H9 (cell line): ENCODE measurements around the gene RNASE8. TPM values are rescaled to one million over a fixed set of nuclear protein-coding genes. Genes with fewer than 3 reads are reported as not detected.

Experiments
- DNase-seq: peaks from one replicate; pipeline ENCODE4 v3.0.0-alpha.2; 2017
- H2AFZ ChIP-seq: one replicate; pipeline ENCODE4 v1.6.1; 2013; ENCODE audit warnings: mild to moderate bottlenecking, low read length, control low read depth, moderate library complexity
- H2AK5ac ChIP-seq: 2 replicates; pipeline ENCODE4 v1.6.1; 2013; ENCODE audit warnings: low read length, control low read depth, mixed read lengths; ENCODE audit not compliant: insufficient read length
- H2BK120ac ChIP-seq: one replicate; pipeline ENCODE4 v1.6.1; 2013; ENCODE audit warnings: low read depth, mild to moderate bottlenecking, low read length, control low read depth, inconsistent platforms; ENCODE audit not compliant: poor library complexity, severe bottlenecking
- H2BK12ac ChIP-seq: 2 replicates; pipeline ENCODE4 v1.6.1; 2013; ENCODE audit warnings: low read length, control low read depth, mixed read lengths, low read depth; ENCODE audit not compliant: insufficient read length
- H2BK15ac ChIP-seq: 2 replicates; pipeline ENCODE4 v1.6.1; 2013; ENCODE audit warnings: low read depth, low read length, control low read depth
- H2BK20ac ChIP-seq: one replicate; pipeline ENCODE4 v1.6.1; 2013; ENCODE audit warnings: low read depth, mild to moderate bottlenecking, low read length, control low read depth, inconsistent platforms; ENCODE audit not compliant: poor library complexity, severe bottlenecking
- H2BK5ac ChIP-seq: 2 replicates; pipeline ENCODE4 v1.6.1; 2013; ENCODE audit warnings: low read length, control low read depth, mixed read lengths; ENCODE audit not compliant: insufficient read length
- H3K14ac ChIP-seq: 2 replicates; pipeline ENCODE4 v1.6.1; 2013; ENCODE audit warnings: low read length, control low read depth; ENCODE audit not compliant: insufficient read depth
- H3K18ac ChIP-seq: 2 replicates; pipeline ENCODE4 v1.6.1; 2013; ENCODE audit warnings: low read depth, mild to moderate bottlenecking, mixed read lengths, low read length, control low read depth; ENCODE audit not compliant: insufficient read length
- H3K23ac ChIP-seq: 2 replicates; pipeline ENCODE4 v1.6.1; 2013; ENCODE audit warnings: low read length, control low read depth, mixed read lengths, low read depth; ENCODE audit not compliant: insufficient read length
- H3K23me2 ChIP-seq: 2 replicates; pipeline ENCODE4 v1.6.1; 2013; ENCODE audit warnings: low read depth, mild to moderate bottlenecking, mixed read lengths, low read length, control low read depth; ENCODE audit not compliant: insufficient read length, poor library complexity, severe bottlenecking
- H3K27ac ChIP-seq: 2 replicates; pipeline ENCODE4 v1.5.1; 2013; ENCODE audit warnings: low read length, control low read depth, mixed read lengths, low read depth; ENCODE audit not compliant: insufficient read length
- H3K27me3 ChIP-seq: 2 replicates; pipeline ENCODE4 v1.6.1; 2013; ENCODE audit warnings: low read length, control low read depth, inconsistent platforms; ENCODE audit not compliant: insufficient read depth
- H3K4ac ChIP-seq: 2 replicates; pipeline ENCODE4 v1.6.1; 2013; ENCODE audit warnings: low read depth, mild to moderate bottlenecking, control low read depth, inconsistent platforms, low read length, moderate library complexity
- H3K4me1 ChIP-seq: 2 replicates; pipeline ENCODE4 v1.6.1; 2013; ENCODE audit warnings: low read length, control low read depth, inconsistent platforms; ENCODE audit not compliant: insufficient read depth
- H3K4me2 ChIP-seq: 2 replicates; pipeline ENCODE4 v1.6.1; 2013; ENCODE audit warnings: low read length, control low read depth, mixed read lengths; ENCODE audit not compliant: insufficient read length, insufficient read depth
- H3K56ac ChIP-seq: 2 replicates; pipeline ENCODE4 v1.6.1; 2013; ENCODE audit warnings: low read depth, mild to moderate bottlenecking, mixed read lengths, low read length, control low read depth; ENCODE audit not compliant: insufficient read length
- H3K79me1 ChIP-seq: 2 replicates; pipeline ENCODE4 v1.6.1; 2013; ENCODE audit warnings: low read depth, mild to moderate bottlenecking, moderate library complexity, low read length, control low read depth, inconsistent platforms; ENCODE audit not compliant: insufficient read depth, poor library complexity, severe bottlenecking
- H3K79me2 ChIP-seq: 2 replicates; pipeline ENCODE4 v1.6.1; 2013; ENCODE audit warnings: low read length, control low read depth, inconsistent platforms; ENCODE audit not compliant: insufficient read depth
- H3K9ac ChIP-seq: 2 replicates; pipeline ENCODE4 v1.6.1; 2013; ENCODE audit warnings: low read length, control low read depth, mixed read lengths; ENCODE audit not compliant: insufficient read length; ENCODE audit errors: extremely low read depth
- H3K9me3 ChIP-seq: one replicate; pipeline ENCODE4 v1.6.1; 2013; ENCODE audit warnings: low read depth, low read length, inconsistent platforms; ENCODE audit not compliant: control insufficient read depth
- H3T11ph ChIP-seq: one replicate; pipeline ENCODE4 v1.6.1; 2013; ENCODE audit warnings: mild to moderate bottlenecking, low read length, control low read depth, inconsistent platforms
- H4K20me1 ChIP-seq: one replicate; pipeline ENCODE4 v1.6.1; 2013; ENCODE audit not compliant: control insufficient read depth, insufficient read length, insufficient read depth
- H4K5ac ChIP-seq: 2 replicates; pipeline ENCODE4 v1.6.1; 2013; ENCODE audit warnings: low read depth, mild to moderate bottlenecking, mixed read lengths, low read length, control low read depth; ENCODE audit not compliant: insufficient read length
- H4K8ac ChIP-seq: replicated peaks from 2 replicates; pipeline ENCODE4 v1.6.1; 2013; ENCODE audit warnings: low read length, control low read depth, mixed read lengths, low read depth; ENCODE audit not compliant: insufficient read length
- H4K91ac ChIP-seq: 2 replicates; pipeline ENCODE4 v1.6.1; 2013; ENCODE audit warnings: low read depth, mild to moderate bottlenecking, moderate library complexity, mixed read lengths, low read length, control low read depth; ENCODE audit not compliant: insufficient read length
- H3K27ac Mint-ChIP-seq, 3 experiments: 2 replicates in 2 of 3; 3 replicates in 1 of 3; pipeline ENCODE4 v1.8.0; 2020 to 2021; ENCODE audit warnings: mixed read lengths in 3 of 3, mild to moderate bottlenecking in 1 of 3, moderate library complexity in 1 of 3
- H3K27me3 Mint-ChIP-seq: 2 replicates; pipeline ENCODE4 v1.8.0; 2021; ENCODE audit warnings: low read depth, mild to moderate bottlenecking, moderate library complexity, mixed read lengths
- H3K36me3 Mint-ChIP-seq, 3 experiments: 2 replicates in 2 of 3; 3 replicates in 1 of 3; pipeline ENCODE4 v1.8.0; 2020 to 2021; ENCODE audit warnings: low read depth in 3 of 3, mixed read lengths in 3 of 3; ENCODE audit not compliant: insufficient read depth in 1 of 3
- H3K4me1 Mint-ChIP-seq, 2 experiments: 2 replicates each; pipeline ENCODE4 v1.8.0; 2020; ENCODE audit warnings: mixed read lengths in 2 of 2
- H3K4me3 Mint-ChIP-seq, 2 experiments: 2 replicates in 1 of 2; 3 replicates in 1 of 2; pipeline ENCODE4 v1.8.0; 2020 to 2021; ENCODE audit warnings: mild to moderate bottlenecking in 2 of 2, mixed read lengths in 2 of 2, moderate library complexity in 1 of 2
- H3K9me3 Mint-ChIP-seq, 2 experiments: 2 replicates in 1 of 2; 3 replicates in 1 of 2; pipeline ENCODE4 v1.8.0; 2020; ENCODE audit warnings: mild to moderate bottlenecking in 2 of 2, mixed read lengths in 2 of 2, moderate library complexity in 1 of 2
- WGBS: extraction: QIAGEN DNeasy Blood & Tissue Kit; methylation state at CpG from one replicate; pipeline ENCODE4 v1.1.7; 2013; ENCODE audit warnings: missing lambda C conversion rate, low lambda C conversion rate, mixed read lengths; ENCODE audit not compliant: insufficient read length; ENCODE audit errors: extremely low coverage; 5-methylcytosine and 5-hydroxymethylcytosine counted together
- microRNA-seq: library from miRNA; unstranded; fragments of <30 nt; microRNA quantifications from one replicate; pipeline ENCODE4, GENCODE V29; 2020; ENCODE audit warnings: borderline microRNAs expressed
- total RNA-seq: library from RNA; stranded (reverse); gene quantifications from 2 replicates; pipeline ENCODE4 v1.2.1, GENCODE V29; 2021
- TF ChIP-seq, protein P1 (sequence below): fragments of 200-600 bp; sonication (generic); conservative IDR thresholded peaks from 3 replicates; pipeline ENCODE4 v1.8.0; 2021; ENCODE audit warnings: antibody characterized with exemption, mild to moderate bottlenecking

The RNASE8 gene
- total RNA-seq, 1 experiment from 2014 or later: not detected

DNA sequence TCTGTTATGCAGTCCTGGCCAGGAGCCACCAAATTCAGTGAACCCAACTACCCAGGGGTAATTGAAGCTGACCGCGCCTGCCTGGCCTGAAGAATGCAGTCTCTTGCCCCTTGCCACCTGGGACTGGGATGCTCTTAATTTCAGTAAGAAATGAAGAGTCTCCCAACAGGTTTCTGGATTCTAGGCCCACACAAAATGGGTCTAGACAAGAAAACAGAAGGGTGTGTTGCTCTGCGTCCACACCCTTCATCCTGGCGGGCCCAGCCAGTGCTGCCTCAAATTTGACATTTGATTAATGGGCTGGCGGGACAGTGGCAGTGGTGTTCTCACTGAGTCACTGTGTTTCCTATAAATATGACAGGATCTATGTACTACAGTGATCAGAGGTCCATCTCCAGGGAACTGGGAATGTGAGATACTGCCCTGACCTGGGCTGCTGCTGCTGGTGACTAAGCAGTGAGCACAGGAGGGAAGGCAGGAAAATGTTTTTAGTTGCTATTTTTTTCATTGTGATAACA lies 49.7 kb downstream of the RNASE8 start:
- no peak for DNase-seq
- H2BK5ac ChIP-seq: no peak overlapping the region
- no peak overlapping the region for H3K4me2 ChIP-seq
- no CpG with 5 or more reads among the region's 5 CpGs for WGBS
- no peak overlapping the region for H2BK15ac ChIP-seq
- peak overlapping the region; percentile 37 for H3K18ac ChIP-seq
- no peaks in the 10 kb centered on the region; the same call in 1 of the 2 replicates for H3K79me2 ChIP-seq
- H3K4me1 ChIP-seq: peaks cover 7% of the 10 kb centered on the region; the same call in 1 of the 2 replicates
- H3K4ac ChIP-seq: no peak overlapping the region
- no peak overlapping the region for H4K5ac ChIP-seq
- no peaks in the 10 kb centered on the region for H3K9me3 ChIP-seq
- Mint-ChIP-seq H3K9me3 (no peaks in the 10 kb centered on the region), H3K4me3 (peak overlapping the region in 1 of 2 experiments; percentile 30; a peak in 1 of 5 replicates), H3K36me3 (no peaks in the 10 kb centered on the region), H3K27ac (peak overlapping the region in 1 of 3 experiments; percentile 81; a peak in 2 of 7 replicates), H3K27me3 (no peaks in the 10 kb centered on the region; the same call in 1 of the 2 replicates), H3K4me1 (peaks cover 44 to 57% of the 10 kb centered on the region in 2 experiments)
- no peak overlapping the region for H3T11ph ChIP-seq
- H3K27me3 ChIP-seq: no peaks in the 10 kb centered on the region
- peaks cover 18% of the 10 kb centered on the region for H3K23me2 ChIP-seq
- H2BK12ac ChIP-seq: no peak overlapping the region
- no peak overlapping the region for H2AK5ac ChIP-seq
- H4K8ac ChIP-seq: no peak overlapping the region
- H3K23ac ChIP-seq: no peak overlapping the region
- no peak overlapping the region for H3K9ac ChIP-seq
- no peak overlapping the region for H2BK120ac ChIP-seq
- no peaks in the 10 kb centered on the region for H3K79me1 ChIP-seq
- H3K27ac ChIP-seq: no peak overlapping the region
- TF ChIP-seq, protein P1, sequence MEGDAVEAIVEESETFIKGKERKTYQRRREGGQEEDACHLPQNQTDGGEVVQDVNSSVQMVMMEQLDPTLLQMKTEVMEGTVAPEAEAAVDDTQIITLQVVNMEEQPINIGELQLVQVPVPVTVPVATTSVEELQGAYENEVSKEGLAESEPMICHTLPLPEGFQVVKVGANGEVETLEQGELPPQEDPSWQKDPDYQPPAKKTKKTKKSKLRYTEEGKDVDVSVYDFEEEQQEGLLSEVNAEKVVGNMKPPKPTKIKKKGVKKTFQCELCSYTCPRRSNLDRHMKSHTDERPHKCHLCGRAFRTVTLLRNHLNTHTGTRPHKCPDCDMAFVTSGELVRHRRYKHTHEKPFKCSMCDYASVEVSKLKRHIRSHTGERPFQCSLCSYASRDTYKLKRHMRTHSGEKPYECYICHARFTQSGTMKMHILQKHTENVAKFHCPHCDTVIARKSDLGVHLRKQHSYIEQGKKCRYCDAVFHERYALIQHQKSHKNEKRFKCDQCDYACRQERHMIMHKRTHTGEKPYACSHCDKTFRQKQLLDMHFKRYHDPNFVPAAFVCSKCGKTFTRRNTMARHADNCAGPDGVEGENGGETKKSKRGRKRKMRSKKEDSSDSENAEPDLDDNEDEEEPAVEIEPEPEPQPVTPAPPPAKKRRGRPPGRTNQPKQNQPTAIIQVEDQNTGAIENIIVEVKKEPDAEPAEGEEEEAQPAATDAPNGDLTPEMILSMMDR: no peak
- H3K14ac ChIP-seq: no peak overlapping the region
- H2AFZ ChIP-seq: no peak overlapping the region
- no peak overlapping the region for H3K56ac ChIP-seq
- no peaks in the 10 kb centered on the region for H4K20me1 ChIP-seq
- H4K91ac ChIP-seq: no peak overlapping the region
- no peak overlapping the region for H2BK20ac ChIP-seq

Small RNA genes within 50 kb of the gene (microRNA-seq; reads per million reads assigned to microRNA genes)
- not detected for gene MIR6717

Other genes starting within 250 kb of the RNASE8 start
- gene RNASE3, start 166.4 kb upstream of the RNASE8 start, total RNA-seq: not detected in 2 replicates
- not detected in 2 replicates for gene RNASE2, start 102.3 kb upstream of the RNASE8 start, total RNA-seq
- gene METTL17, start 67.8 kb upstream of the RNASE8 start, total RNA-seq: 77.9 and 81.4 TPM in 2 replicates
- gene SLC39A2, start 58.5 kb upstream of the RNASE8 start, total RNA-seq: not detected in 2 replicates
- gene NDRG2, start 32.8 kb upstream of the RNASE8 start, total RNA-seq: 18.1 and 20.6 TPM in 2 replicates
- not detected in 2 replicates for gene TPPP2, start 27.6 kb upstream of the RNASE8 start, total RNA-seq
- not detected in 2 replicates for gene RNASE13, start 23.0 kb upstream of the RNASE8 start, total RNA-seq
- not detected in 2 replicates for gene RNASE7, start 15.5 kb upstream of the RNASE8 start, total RNA-seq
- gene ARHGEF40, start 12.5 kb downstream of the RNASE8 start, total RNA-seq: 71.1 and 71.4 TPM in 2 replicates
- gene ZNF219, start 40.8 kb downstream of the RNASE8 start, total RNA-seq: 84.5 and 87.6 TPM in 2 replicates
- 1.9 and 2.2 TPM in 2 replicates for gene TMEM253, start 43.2 kb downstream of the RNASE8 start, total RNA-seq
- not detected in 2 replicates for gene OR5AU1, start 98.2 kb downstream of the RNASE8 start, total RNA-seq
- 1,044 and 1,062 TPM in 2 replicates for gene HNRNPC, start 211.6 kb downstream of the RNASE8 start, total RNA-seq
- 0.07 and 0.59 TPM in 2 replicates for gene RPGRIP1, start 222.3 kb downstream of the RNASE8 start, total RNA-seq